AG09319 (cell line): Measurements from ENCODE around the gene GAGE10.

ENCODE experiments used
- DNase-seq: peaks from one replicate; pipeline ENCODE4 v3.0.0-alpha.2; 2010; ENCODE audit warnings: low read depth; ENCODE audit errors: extremely low read depth
- TF ChIP-seq, protein P1 (sequence below): IDR thresholded peaks from 2 replicates; pipeline ENCODE4 v1.5.1; 2011; ENCODE audit warnings: low read depth, mild to moderate bottlenecking, inconsistent platforms, low read length, moderate library complexity

Gene GAGE10, protein sequence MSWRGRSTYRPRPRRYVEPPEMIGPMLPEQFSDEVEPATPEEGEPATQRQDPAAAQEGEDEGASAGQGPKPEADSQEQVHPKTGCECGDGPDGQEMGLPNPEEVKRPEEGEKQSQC

GRCh38 chrX:49303346-49303745 lies at the start of gene GAGE10:
Gene GAGE10, plus strand, starts transcription at chrX:49303646. Its CDS starts 1,214 bp downstream, at chrX:49304860.
- DNase-seq, result no peak
- TF ChIP-seq, protein P1, sequence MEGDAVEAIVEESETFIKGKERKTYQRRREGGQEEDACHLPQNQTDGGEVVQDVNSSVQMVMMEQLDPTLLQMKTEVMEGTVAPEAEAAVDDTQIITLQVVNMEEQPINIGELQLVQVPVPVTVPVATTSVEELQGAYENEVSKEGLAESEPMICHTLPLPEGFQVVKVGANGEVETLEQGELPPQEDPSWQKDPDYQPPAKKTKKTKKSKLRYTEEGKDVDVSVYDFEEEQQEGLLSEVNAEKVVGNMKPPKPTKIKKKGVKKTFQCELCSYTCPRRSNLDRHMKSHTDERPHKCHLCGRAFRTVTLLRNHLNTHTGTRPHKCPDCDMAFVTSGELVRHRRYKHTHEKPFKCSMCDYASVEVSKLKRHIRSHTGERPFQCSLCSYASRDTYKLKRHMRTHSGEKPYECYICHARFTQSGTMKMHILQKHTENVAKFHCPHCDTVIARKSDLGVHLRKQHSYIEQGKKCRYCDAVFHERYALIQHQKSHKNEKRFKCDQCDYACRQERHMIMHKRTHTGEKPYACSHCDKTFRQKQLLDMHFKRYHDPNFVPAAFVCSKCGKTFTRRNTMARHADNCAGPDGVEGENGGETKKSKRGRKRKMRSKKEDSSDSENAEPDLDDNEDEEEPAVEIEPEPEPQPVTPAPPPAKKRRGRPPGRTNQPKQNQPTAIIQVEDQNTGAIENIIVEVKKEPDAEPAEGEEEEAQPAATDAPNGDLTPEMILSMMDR, result no peak

DNA sequence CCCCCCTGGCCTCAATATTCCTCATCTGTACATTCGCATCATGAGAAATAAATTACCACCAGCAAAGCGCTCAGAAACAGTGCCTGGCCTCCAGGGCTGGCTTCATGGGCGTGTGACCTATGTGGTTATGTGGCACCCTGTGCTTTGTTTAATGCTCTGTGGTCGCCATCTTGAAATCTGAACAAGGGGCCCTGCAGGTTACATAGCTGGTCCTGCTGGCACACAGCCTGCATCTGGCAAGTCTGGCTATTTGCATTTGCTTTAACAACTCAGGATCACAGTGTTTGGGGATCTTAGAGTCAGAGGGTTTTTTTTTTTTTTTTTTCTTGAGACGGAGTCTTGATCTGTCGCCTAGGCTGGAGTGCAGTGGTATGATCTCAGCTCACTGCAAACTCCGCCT lies 48.8 kb upstream of the GAGE10 start:
- no peak for DNase-seq
- TF ChIP-seq, protein P1, result no peak

GRCh38 chrX:49256268-49256995 lies 47.0 kb upstream of the GAGE10 start:
- no peak for DNase-seq
- TF ChIP-seq, protein P1, result no peak

- no peak for DNase-seq
- TF ChIP-seq, protein P1, result no peak
Measured at GRCh38 chrX:49257074-49257790, 46.2 kb upstream of the GAGE10 start.

GRCh38 chrX:49257846-49258748 lies 45.3 kb upstream of the GAGE10 start:
- TF ChIP-seq, protein P1, result no peak
- no peak for DNase-seq

GRCh38 chrX:49258749-49259124 lies 44.7 kb upstream of the GAGE10 start:
- no peak for DNase-seq
- TF ChIP-seq, protein P1, result no peak
